PC-3 (cell line): ENCODE results near the gene HSPB2.

Experiments
- CTCF ChIP-seq: fragments of 300-600 bp; sonication (generic); conservative IDR thresholded peaks from 2 replicates; pipeline ENCODE4 v1.5.1; 2017; ENCODE audit warnings: antibody characterized with exemption, low read depth, mild to moderate bottlenecking, low read length
- EZH2phosphoT487 ChIP-seq: fragments of 300-600 bp; sonication (generic); IDR thresholded peaks from 2 replicates; pipeline ENCODE4 v1.6.1; 2018; ENCODE audit warnings: mild to moderate bottlenecking, antibody characterized with exemption, low read length, borderline replicate concordance

GRCh38 chr11:111879637-111879960 is 32.9 kb upstream of the HSPB2 start:
- no peak for TF ChIP-seq CTCF
- no peak for TF ChIP-seq EZH2phosphoT487
